ENCODE data around the gene NR6A1.

NR6A1 gene

GRCh38 chr9:124598048-124598447 is 173.1 kb downstream of the NR6A1 start:
- TF ChIP-seq CTCF (conservative IDR thresholded peaks at IDR 0.05; ENCODE audit: low read length) = no peak
- H3K4me3 ChIP-seq (ENCODE audit: low read length) = no peak overlapping the region
- DNase-seq (ENCODE audit: low read depth) = no peak

- no peak overlapping the region for H3K4me3 ChIP-seq (ENCODE audit: low read length)
- DNase-seq (ENCODE audit: low read depth) = no peak
- TF ChIP-seq CTCF (conservative IDR thresholded peaks at IDR 0.05; ENCODE audit: low read length) = no peak
Observed at GRCh38 chr9:124596172-124596839, 174.8 kb downstream of the NR6A1 start.

- H3K4me3 ChIP-seq (ENCODE audit: low read length) = no peak overlapping the region
- no peak for DNase-seq (ENCODE audit: low read depth)
- no peak for TF ChIP-seq CTCF (conservative IDR thresholded peaks at IDR 0.05; ENCODE audit: low read length)
Observed at GRCh38 chr9:124595743-124596142, 175.4 kb downstream of the NR6A1 start.

GRCh38 chr9:124594673-124595072 is 176.4 kb downstream of the NR6A1 start:
- DNase-seq (ENCODE audit: low read depth) = peak; percentile 34
- TF ChIP-seq CTCF (conservative IDR thresholded peaks at IDR 0.05; ENCODE audit: low read length) = no peak
- no peak overlapping the region for H3K4me3 ChIP-seq (ENCODE audit: low read length)

GRCh38 chr9:124594225-124594624 is 176.9 kb downstream of the NR6A1 start:
- H3K4me3 ChIP-seq (ENCODE audit: low read length) = no peak overlapping the region
- DNase-seq (ENCODE audit: low read depth) = peak; percentile 17
- TF ChIP-seq CTCF (conservative IDR thresholded peaks at IDR 0.05; ENCODE audit: low read length) = no peak

- no peak overlapping the region for H3K4me3 ChIP-seq (ENCODE audit: low read length)
- TF ChIP-seq CTCF (conservative IDR thresholded peaks at IDR 0.05; ENCODE audit: low read length) = no peak
- DNase-seq (ENCODE audit: low read depth) = no peak
Observed at GRCh38 chr9:124593651-124594058, 177.5 kb downstream of the NR6A1 start.

- DNase-seq (ENCODE audit: low read depth) = peak; percentile 67
- H3K4me3 ChIP-seq (ENCODE audit: low read length) = no peak overlapping the region
- no peak for TF ChIP-seq CTCF (conservative IDR thresholded peaks at IDR 0.05; ENCODE audit: low read length)
Observed at GRCh38 chr9:124593200-124593599, 177.9 kb downstream of the NR6A1 start.

Measured in AG10803 (cell line).